ENCODE results near the gene TAF11. TPM values are rescaled to one million over a fixed set of nuclear protein-coding genes. Genes with fewer than 3 reads are reported as not detected.

The TAF11 gene
- total RNA-seq, 1 experiment from 2014 or later, result 32.9 TPM

DNA sequence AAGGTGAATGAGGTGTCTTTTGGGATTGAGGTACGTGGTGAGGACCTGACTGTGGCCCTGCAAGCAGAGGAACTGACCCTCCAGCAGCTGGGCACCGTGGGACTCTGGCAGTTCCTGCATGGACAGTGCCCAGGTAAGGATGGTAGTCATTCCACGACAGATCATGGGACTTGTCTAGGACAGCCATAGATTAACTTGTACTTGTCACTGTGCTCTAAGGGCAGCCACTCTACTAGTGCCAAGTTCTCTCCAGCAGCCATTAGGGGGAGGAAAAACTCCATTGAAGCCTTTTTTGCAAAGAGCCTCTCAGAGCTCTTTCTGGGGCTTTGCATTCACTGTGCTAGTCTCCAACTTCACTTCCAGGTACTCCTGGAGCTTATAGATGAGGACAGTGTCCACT is 20.4 kb downstream of the TAF11 start:
- BruUV-seq (replicated peaks), result no TSS peak
- Histone ChIP-seq H3K27ac (ENCODE audit: low read depth, low read length, poor library complexity, severe bottlenecking) (no peak overlapping the region), H3K27me3 (replicated peaks; ENCODE audit: insufficient read depth, low read depth, low read length, poor library complexity) (no peaks in the 10 kb centered on the region), H3K9me3 (ENCODE audit: low read depth, low read length, poor library complexity, severe bottlenecking) (no peaks in the 10 kb centered on the region), H3K4me3 (ENCODE audit: low read depth, low read length, poor library complexity, severe bottlenecking) (no peak overlapping the region), H3K36me3 (ENCODE audit: insufficient read depth, low read length, poor library complexity, severe bottlenecking) (peaks cover 34% of the 10 kb centered on the region), H3K4me1 (ENCODE audit: insufficient read depth, low read length, poor library complexity, severe bottlenecking) (no peaks in the 10 kb centered on the region)
- DNase-seq (ENCODE audit: low spot score), result peak; percentile 24
- intact Hi-C loops (cut with micrococcal nuclease; ENCODE audit: unreplicated experiment), result no loop called here
- ChIA-PET CTCF (interaction anchor here (0.6 kb wide), 1 partner anchor 21 kb away, joined by 3 read pairs; the partner anchor contains the start of gene ANKS1A), POLR2A (ENCODE audit: low non-redundant PET) (no interaction called here)
- TF ChIP-seq, protein P1, sequence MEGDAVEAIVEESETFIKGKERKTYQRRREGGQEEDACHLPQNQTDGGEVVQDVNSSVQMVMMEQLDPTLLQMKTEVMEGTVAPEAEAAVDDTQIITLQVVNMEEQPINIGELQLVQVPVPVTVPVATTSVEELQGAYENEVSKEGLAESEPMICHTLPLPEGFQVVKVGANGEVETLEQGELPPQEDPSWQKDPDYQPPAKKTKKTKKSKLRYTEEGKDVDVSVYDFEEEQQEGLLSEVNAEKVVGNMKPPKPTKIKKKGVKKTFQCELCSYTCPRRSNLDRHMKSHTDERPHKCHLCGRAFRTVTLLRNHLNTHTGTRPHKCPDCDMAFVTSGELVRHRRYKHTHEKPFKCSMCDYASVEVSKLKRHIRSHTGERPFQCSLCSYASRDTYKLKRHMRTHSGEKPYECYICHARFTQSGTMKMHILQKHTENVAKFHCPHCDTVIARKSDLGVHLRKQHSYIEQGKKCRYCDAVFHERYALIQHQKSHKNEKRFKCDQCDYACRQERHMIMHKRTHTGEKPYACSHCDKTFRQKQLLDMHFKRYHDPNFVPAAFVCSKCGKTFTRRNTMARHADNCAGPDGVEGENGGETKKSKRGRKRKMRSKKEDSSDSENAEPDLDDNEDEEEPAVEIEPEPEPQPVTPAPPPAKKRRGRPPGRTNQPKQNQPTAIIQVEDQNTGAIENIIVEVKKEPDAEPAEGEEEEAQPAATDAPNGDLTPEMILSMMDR (conservative IDR thresholded peaks at IDR 0.05; ENCODE audit: low read depth, low read length), result 0 out of 2 replicates have a peak, but pooled peaks have one; percentile 24
- no peak for TF ChIP-seq EZH2 (IDR thresholded peaks at IDR 0.05; ENCODE audit: borderline replicate concordance, low read depth, low read length, poor library complexity, severe bottlenecking)

- CTCF ChIA-PET, result no interaction called here
- TF ChIP-seq, protein P1 (conservative IDR thresholded peaks at IDR 0.05; ENCODE audit: low read depth, low read length), result no peak
- no peak for TF ChIP-seq EZH2 (IDR thresholded peaks at IDR 0.05; ENCODE audit: borderline replicate concordance, low read depth, low read length, poor library complexity, severe bottlenecking)
- no peak for DNase-seq (ENCODE audit: low spot score)
- peaks cover 25% of the 10 kb centered on the region for H3K36me3 ChIP-seq (ENCODE audit: insufficient read depth, low read length, poor library complexity, severe bottlenecking)
- no peak overlapping the region for H3K4me3 ChIP-seq (ENCODE audit: low read depth, low read length, poor library complexity, severe bottlenecking)
- no TSS peak for BruUV-seq (replicated peaks)
- no peaks in the 10 kb centered on the region for H3K27me3 ChIP-seq (replicated peaks; ENCODE audit: insufficient read depth, low read depth, low read length, poor library complexity)
- no peaks in the 10 kb centered on the region for H3K4me1 ChIP-seq (ENCODE audit: insufficient read depth, low read length, poor library complexity, severe bottlenecking)
- intact Hi-C loops (cut with micrococcal nuclease; ENCODE audit: unreplicated experiment), result no loop called here
- H3K27ac ChIP-seq (ENCODE audit: low read depth, low read length, poor library complexity, severe bottlenecking), result no peak overlapping the region
- no peaks in the 10 kb centered on the region for H3K9me3 ChIP-seq (ENCODE audit: low read depth, low read length, poor library complexity, severe bottlenecking)
- POLR2A ChIA-PET (ENCODE audit: low non-redundant PET), result no interaction called here
These were observed 21.3 kb downstream of the TAF11 start for GRCh38 chr6:34866509-34866908.

GRCh38 chr6:34865107-34865506 is 22.7 kb downstream of the TAF11 start:
- H3K4me1 ChIP-seq (ENCODE audit: insufficient read depth, low read length, poor library complexity, severe bottlenecking), result no peaks in the 10 kb centered on the region
- CTCF ChIA-PET, result no interaction called here
- H3K4me3 ChIP-seq (ENCODE audit: low read depth, low read length, poor library complexity, severe bottlenecking), result no peak overlapping the region
- H3K27ac ChIP-seq (ENCODE audit: low read depth, low read length, poor library complexity, severe bottlenecking), result no peak overlapping the region
- peaks cover 20% of the 10 kb centered on the region for H3K36me3 ChIP-seq (ENCODE audit: insufficient read depth, low read length, poor library complexity, severe bottlenecking)
- no peak for TF ChIP-seq EZH2 (IDR thresholded peaks at IDR 0.05; ENCODE audit: borderline replicate concordance, low read depth, low read length, poor library complexity, severe bottlenecking)
- TF ChIP-seq, protein P1 (conservative IDR thresholded peaks at IDR 0.05; ENCODE audit: low read depth, low read length), result no peak
- intact Hi-C loops (cut with micrococcal nuclease; ENCODE audit: unreplicated experiment), result no loop called here
- no peaks in the 10 kb centered on the region for H3K9me3 ChIP-seq (ENCODE audit: low read depth, low read length, poor library complexity, severe bottlenecking)
- H3K27me3 ChIP-seq (replicated peaks; ENCODE audit: insufficient read depth, low read depth, low read length, poor library complexity), result no peaks in the 10 kb centered on the region
- DNase-seq (ENCODE audit: low spot score), result no peak
- no TSS peak for BruUV-seq (replicated peaks)
- POLR2A ChIA-PET (ENCODE audit: low non-redundant PET), result no interaction called here

All from A673 (cell line).